Activated T-cell treated with anti-CD3 and anti-CD28 coated beads for 24 hours (primary cell): ENCODE data around the gene CBR3.
A peak's percentile ranks its signal among the peaks of the same experiment; 100 is the strongest.
"Not testable (repeated sequence)": the region's sequence is repeated elsewhere in the genome, so short reads cannot be mapped to it uniquely, and the experiment has no call there.

Experiments used
- DNase-seq: peaks from one replicate; pipeline ENCODE4 v3.0.0-alpha.2; 2020; ENCODE audit warnings: low read depth

Gene CBR3

GRCh38 chr21:36120304-36120888 lies 14.5 kb upstream of the CBR3 start:
- DNase-seq: no peak

GRCh38 chr21:36122977-36123376 lies 11.9 kb upstream of the CBR3 start:
- DNase-seq: no peak

GRCh38 chr21:36124395-36124794 lies 10.5 kb upstream of the CBR3 start:
- DNase-seq: no peak

GRCh38 chr21:36125512-36126207 lies 9.2 kb upstream of the CBR3 start:
- DNase-seq: no peak

- no peak for DNase-seq
Observed at GRCh38 chr21:36126208-36126565, 8.7 kb upstream of the CBR3 start.

- no peak for DNase-seq
Observed at GRCh38 chr21:36126621-36127110, 8.2 kb upstream of the CBR3 start.

GRCh38 chr21:36127250-36127904 lies 7.5 kb upstream of the CBR3 start:
- no peak for DNase-seq

GRCh38 chr21:36127977-36128376 lies 6.9 kb upstream of the CBR3 start:
- no peak for DNase-seq

- DNase-seq: no peak
Observed at GRCh38 chr21:36129219-36129618, 5.7 kb upstream of the CBR3 start.

- DNase-seq: not testable (repeated sequence)
Observed at GRCh38 chr21:36130414-36130762, 4.5 kb upstream of the CBR3 start.

- not testable (repeated sequence) for DNase-seq
Observed at GRCh38 chr21:36130839-36131238, 4.0 kb upstream of the CBR3 start.

- DNase-seq: no peak
Observed at GRCh38 chr21:36132696-36133095, 2.2 kb upstream of the CBR3 start.

GRCh38 chr21:36135391-36136102 lies 668 bp downstream of the CBR3 start:
- peak; percentile 37 for DNase-seq

- not testable (repeated sequence) for DNase-seq
Observed at GRCh38 chr21:36139791-36140190, 4.9 kb downstream of the CBR3 start.

- peak; percentile 80 for DNase-seq
Observed at GRCh38 chr21:36141513-36141925, 6.6 kb downstream of the CBR3 start.

- DNase-seq: not testable (repeated sequence)
Observed at GRCh38 chr21:36144233-36144632, 9.4 kb downstream of the CBR3 start.

GRCh38 chr21:36145259-36145658 lies 10.4 kb downstream of the CBR3 start:
- no peak for DNase-seq

GRCh38 chr21:36147911-36148310 lies 13.0 kb downstream of the CBR3 start:
- no peak for DNase-seq

- no peak for DNase-seq
Observed at GRCh38 chr21:36148886-36149285, 14.0 kb downstream of the CBR3 start.

- DNase-seq: no peak
Observed at GRCh38 chr21:36149788-36150711, 15.2 kb downstream of the CBR3 start.

- no peak for DNase-seq
Observed at GRCh38 chr21:36155603-36156338, 20.9 kb downstream of the CBR3 start.
